Heart left ventricle (tissue), 13 donors: ENCODE data around the gene ACSL6.

Experiments
- CTCF ChIP-seq, 12 donors: fragments of 200-600 bp; sonication (generic) in 4 of 12; IDR thresholded peaks; one replicate each; pipeline versions ENCODE4 v1.5.0 to v1.8.0; 2018 to 2022; ENCODE audit warnings: antibody characterized with exemption in 12 of 12, mild to moderate bottlenecking in 5 of 12
- POLR2A ChIP-seq, 2 donors: fragments of 450-650 bp; IDR thresholded peaks; one replicate each; pipeline ENCODE4 v1.6.1; 2017; ENCODE audit warnings: antibody characterized with exemption in 2 of 2, mild to moderate bottlenecking in 2 of 2, moderate library complexity in 2 of 2
- donor health status: ischemic (EF 13 %, LVEDD 7.1; RV severe dilation, severe dysfunction).
- donor health status: DM: no; HTN: yes; CAD: no.
- donor health status: DM: no; HTN: no; CAD: no.
- donor health status: ischemic (EF 25% LVEDD 6.9; RV normal size, moderate dysfunction).
- donor health status: ischemic (EF 25% LVEDD 5.7; RV mildly dilated, moderate dysfunction).
- donor health status: ischemic (EF 35%, LVEDD 5.7; RV mildly dilated, moderate dysfunction).
- donor health status: nonischemic (EF 11% LVEDD 7.7; RV severe dilation, severe dysfunction).
- donor health status: DM: yes; HTN: yes; CAD: no.
- donor health status: PGD.
- donor health status: ischemic (EF 29% LVEDD 5.4; RV normal size, mild dysfunction).
- donor health status: nonischemic (EF 23%, LVEDD 6.1; RV moderate dilation, normal function).

- TF ChIP-seq CTCF (IDR thresholded peaks at IDR 0.05), result no peak
- TF ChIP-seq POLR2A (IDR thresholded peaks at IDR 0.05), result no peak
Measured at GRCh38 chr5:131914472-131914871, 97.0 kb downstream of the ACSL6 start.
